Measurements from ENCODE around the gene CLASP1. TPM values are rescaled to one million over a fixed set of nuclear protein-coding genes. Genes with fewer than 3 reads are reported as not detected.

The CLASP1 gene
- total RNA-seq, 1 donor from 2014 or later: 54.1 TPM

DNA sequence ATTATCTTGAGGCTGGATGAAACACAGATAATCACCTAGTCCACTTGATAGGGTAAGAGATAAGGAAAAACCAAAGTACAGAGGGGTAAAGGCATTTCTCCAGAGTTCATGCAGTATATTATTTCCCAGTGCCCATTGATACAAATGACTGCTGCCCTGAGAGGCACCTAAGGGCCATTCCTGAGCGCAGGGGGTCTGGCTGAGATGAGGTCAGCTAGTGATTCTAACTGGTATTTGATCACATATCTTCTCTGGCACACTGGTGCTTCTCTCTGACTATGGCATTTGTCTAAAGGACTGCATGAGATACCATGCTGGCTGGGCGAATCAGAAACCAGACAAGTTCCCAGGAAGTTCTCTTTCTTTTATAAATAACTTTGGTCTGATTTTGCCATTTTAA is 291.0 kb downstream of the CLASP1 start:
- no peak for DNase-seq (ENCODE audit: low read depth)
- H3K36me3 ChIP-seq (ENCODE audit: control insufficient read depth, insufficient read depth, low read length): peaks cover 5% of the 10 kb centered on the region
- no peak for TF ChIP-seq CTCF (IDR thresholded peaks at IDR 0.05; ENCODE audit: insufficient read depth, low read length, poor library complexity, severe bottlenecking)
- no peak overlapping the region for H3K4me3 ChIP-seq (ENCODE audit: low read depth, low read length)
- no peaks in the 10 kb centered on the region for H3K27me3 ChIP-seq (ENCODE audit: control insufficient read depth, insufficient read depth, low read length)

- Histone ChIP-seq H3K27me3 (ENCODE audit: control insufficient read depth, insufficient read depth, low read length) (no peaks in the 10 kb centered on the region), H3K4me3 (ENCODE audit: low read depth, low read length) (no peak overlapping the region), H3K36me3 (ENCODE audit: control insufficient read depth, insufficient read depth, low read length) (peaks cover 5% of the 10 kb centered on the region)
- DNase-seq (ENCODE audit: low read depth): peak; percentile 39
- TF ChIP-seq CTCF (IDR thresholded peaks at IDR 0.05; ENCODE audit: insufficient read depth, low read length, poor library complexity, severe bottlenecking): peak; percentile 77
Observed at GRCh38 chr2:121356058-121356640, 293.1 kb downstream of the CLASP1 start.

GRCh38 chr2:121355488-121355887 is 293.8 kb downstream of the CLASP1 start:
- no peak overlapping the region for H3K4me3 ChIP-seq (ENCODE audit: low read depth, low read length)
- TF ChIP-seq CTCF (IDR thresholded peaks at IDR 0.05; ENCODE audit: insufficient read depth, low read length, poor library complexity, severe bottlenecking): no peak
- H3K27me3 ChIP-seq (ENCODE audit: control insufficient read depth, insufficient read depth, low read length): no peaks in the 10 kb centered on the region
- DNase-seq (ENCODE audit: low read depth): no peak
- H3K36me3 ChIP-seq (ENCODE audit: control insufficient read depth, insufficient read depth, low read length): peaks cover 5% of the 10 kb centered on the region

- DNase-seq (ENCODE audit: low read depth): no peak
- TF ChIP-seq CTCF (IDR thresholded peaks at IDR 0.05; ENCODE audit: insufficient read depth, low read length, poor library complexity, severe bottlenecking): no peak
- Histone ChIP-seq H3K4me3 (ENCODE audit: low read depth, low read length) (no peak overlapping the region), H3K36me3 (ENCODE audit: control insufficient read depth, insufficient read depth, low read length) (peaks cover 4% of the 10 kb centered on the region), H3K27me3 (ENCODE audit: control insufficient read depth, insufficient read depth, low read length) (no peaks in the 10 kb centered on the region)
Observed at GRCh38 chr2:121351521-121352318, 297.5 kb downstream of the CLASP1 start.

DNA sequence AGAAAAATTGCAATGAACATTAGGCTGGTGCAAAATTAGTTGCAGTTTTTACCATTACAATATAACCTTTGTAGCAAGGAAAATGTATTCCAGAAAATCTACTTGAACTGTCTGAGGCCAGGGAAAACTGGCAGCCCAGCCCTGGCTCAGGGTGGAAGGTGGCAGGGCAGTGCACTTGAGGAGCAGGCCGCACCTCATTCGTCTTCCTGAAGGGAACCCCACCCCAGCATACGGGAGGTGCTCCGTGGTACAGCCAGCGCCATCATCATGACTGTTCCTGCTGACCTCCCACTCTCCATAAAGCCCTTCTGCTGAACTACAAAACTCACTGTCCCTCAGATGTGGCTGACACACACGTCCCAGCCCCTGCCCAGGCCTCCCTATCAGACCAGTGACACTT is 298.4 kb downstream of the CLASP1 start:
- H3K4me3 ChIP-seq (ENCODE audit: low read depth, low read length): no peak overlapping the region
- DNase-seq (ENCODE audit: low read depth): no peak
- no peak for TF ChIP-seq CTCF (IDR thresholded peaks at IDR 0.05; ENCODE audit: insufficient read depth, low read length, poor library complexity, severe bottlenecking)
- H3K27me3 ChIP-seq (ENCODE audit: control insufficient read depth, insufficient read depth, low read length): no peaks in the 10 kb centered on the region
- peaks cover 4% of the 10 kb centered on the region for H3K36me3 ChIP-seq (ENCODE audit: control insufficient read depth, insufficient read depth, low read length)
